HuH-7 (cell line): ENCODE measurements around the gene SBF2.
A peak's percentile ranks its signal among the peaks of the same experiment; 100 is the strongest.

Source experiments
- DNase-seq: peaks from one replicate; pipeline ENCODE4 v3.0.0; 2011; ENCODE audit warnings: low spot score

The SBF2 gene

DNA sequence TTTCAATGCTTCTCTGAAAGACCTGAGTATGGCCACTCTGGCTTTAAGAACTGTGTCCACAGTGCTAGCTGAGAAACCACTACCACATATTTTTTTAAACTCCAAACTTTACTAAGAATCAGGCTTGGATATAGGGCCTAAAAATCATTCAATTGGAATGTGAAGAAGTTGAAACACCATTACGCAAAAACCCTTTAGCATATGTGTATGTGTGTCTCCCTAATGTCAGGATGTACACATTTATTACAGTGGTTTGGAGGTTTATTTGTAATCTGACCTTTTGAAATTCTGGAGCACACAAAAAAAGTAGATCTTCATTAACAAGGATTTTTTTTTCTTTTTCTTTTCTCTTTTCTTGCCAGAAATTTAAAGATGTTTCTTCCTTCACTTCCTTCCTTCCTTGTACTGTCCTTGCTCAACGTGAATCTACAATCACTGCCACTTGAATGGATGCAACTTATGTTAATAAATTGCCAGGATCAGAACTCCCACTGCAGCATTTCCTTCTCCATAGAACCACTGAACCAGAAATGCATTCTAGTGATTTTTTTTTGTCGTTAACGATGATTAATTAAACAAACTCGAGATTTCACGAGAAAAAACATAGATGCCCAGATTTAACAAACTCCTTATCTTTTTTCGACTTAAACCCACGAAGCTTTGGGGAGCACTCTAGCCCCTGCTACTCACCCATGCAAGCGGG is 7.8 kb upstream of the SBF2 start:
- DNase-seq, result no peak

DNA sequence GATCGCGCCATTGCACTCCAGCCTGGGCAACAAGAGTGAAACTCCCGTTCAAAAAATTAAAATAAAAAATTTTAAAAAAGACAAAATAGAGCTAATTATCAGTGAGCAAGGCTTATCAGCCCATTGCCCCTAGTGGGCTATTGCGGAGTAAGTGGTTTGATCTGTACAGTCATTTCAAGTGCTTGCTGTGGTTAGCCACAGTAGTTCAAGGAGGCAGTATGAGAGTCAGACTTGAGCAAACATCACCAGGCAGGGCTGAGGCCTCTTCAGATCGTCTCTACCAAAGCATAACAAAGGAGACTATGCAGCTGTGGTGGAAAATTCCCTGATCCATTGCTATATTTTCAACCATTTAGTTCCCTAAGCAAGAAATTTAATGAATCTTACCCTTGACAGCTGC is 4.3 kb upstream of the SBF2 start:
- peak; percentile 29 for DNase-seq

DNA sequence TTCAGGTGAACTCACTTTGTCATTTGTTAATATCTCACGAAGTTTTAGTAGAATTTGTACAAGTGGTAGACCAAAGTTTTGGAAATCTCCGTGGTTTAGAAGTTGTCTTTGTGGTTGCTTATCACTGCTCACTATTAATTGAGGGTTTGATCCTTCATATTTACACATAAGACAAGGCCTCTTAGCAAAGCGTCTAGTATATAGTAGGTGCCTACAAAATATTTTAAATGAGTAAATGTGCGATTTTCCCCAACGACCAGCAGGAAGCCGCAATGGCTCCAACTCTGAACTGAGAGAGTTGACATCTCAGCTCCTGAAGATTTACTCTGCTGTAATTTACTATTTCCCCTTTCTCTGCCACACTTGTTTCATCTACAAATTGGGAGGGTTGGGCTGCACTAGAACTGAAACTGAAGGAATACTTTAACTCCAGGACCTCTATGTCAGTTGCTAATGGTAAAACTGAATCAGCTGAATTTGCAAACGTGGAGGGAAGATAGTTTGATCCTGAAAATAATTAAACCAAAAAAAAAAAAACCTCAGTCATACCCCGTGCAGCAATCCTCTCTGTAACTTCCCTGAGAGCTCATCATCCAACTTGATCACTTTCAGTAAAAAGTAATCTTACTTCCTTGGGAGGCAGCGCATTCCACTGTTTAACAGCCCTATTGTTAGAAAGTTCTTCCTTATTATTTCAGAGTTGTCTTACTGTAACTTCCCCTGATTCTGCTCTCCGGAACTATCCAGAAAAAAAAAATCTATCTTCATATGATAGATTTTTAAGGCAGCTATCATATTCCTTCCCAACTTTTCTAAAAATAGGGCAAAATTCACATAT is 1.3 kb upstream of the SBF2 start:
- DNase-seq, result no peak

DNA sequence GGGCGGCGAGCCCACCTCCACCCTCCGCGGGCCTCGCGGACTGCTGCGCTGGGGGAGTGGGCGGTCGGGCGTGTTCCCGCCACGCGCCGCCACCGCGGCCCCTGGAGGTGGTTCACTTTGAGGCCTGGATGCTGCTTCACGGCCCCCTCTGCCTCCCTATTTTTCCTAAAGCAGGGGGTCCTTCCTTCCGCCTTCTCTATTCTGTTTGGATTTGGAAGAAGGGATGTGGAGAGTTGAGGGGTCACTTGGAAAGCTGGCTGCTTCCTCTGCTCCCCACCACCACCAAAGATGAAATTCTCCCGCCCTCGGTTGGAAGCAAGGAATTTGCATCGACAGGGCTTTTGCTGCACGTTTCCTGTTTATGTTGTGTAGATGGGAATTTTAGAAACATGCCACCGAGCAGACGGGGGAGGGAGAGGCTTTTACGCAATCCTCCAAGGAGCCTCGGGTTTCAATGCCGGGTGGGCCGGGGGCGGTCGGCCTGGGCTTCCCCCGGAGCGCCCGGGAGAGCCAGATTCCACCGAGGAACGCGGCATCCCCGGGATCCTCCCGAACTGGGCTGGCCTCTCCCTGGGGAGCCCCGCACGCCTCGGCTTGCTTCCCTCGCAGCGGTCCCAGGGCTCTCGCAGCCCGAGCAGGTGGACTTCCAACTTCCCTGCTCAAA is 403 bp upstream of the SBF2 start:
- peak; percentile 58 for DNase-seq

DNA sequence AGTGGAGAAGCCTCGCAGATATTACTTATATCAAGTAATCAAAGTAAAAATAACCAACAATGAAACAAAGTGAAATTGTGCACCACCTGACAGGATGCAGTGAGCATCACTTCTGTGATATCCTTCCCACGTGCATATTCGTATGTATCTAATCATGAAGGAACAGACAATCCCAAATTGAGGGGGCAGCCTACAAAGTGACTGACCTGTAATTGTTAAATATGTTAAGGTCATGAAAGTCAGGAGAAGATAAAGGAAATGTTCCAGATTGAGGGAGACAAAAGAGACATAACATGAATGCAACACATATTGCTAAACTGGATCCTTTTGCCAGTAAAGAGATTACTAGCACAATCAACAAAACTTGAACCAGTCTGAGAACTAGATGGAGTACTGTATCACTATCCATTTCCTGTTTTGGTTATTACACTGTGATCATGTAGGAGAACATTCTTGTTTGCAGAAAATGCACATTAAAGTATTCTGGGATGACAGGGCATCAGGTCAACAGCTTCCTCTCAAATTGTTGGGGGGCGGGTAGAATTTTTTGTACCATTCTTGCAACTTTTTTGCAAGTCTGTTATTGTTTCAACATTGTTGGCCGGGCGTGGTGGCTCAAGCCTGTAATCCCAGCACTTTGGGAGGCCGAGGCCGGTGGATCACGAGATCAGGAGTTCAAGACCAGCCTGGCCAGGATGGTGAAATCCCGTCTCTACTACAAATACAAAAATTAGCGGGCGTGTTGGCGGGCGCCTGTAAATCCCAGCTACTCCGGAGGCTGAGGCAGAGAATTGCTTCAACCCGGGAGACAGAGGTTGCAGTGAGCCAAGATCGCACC is 2.0 kb downstream of the SBF2 start:
- no peak for DNase-seq

DNA sequence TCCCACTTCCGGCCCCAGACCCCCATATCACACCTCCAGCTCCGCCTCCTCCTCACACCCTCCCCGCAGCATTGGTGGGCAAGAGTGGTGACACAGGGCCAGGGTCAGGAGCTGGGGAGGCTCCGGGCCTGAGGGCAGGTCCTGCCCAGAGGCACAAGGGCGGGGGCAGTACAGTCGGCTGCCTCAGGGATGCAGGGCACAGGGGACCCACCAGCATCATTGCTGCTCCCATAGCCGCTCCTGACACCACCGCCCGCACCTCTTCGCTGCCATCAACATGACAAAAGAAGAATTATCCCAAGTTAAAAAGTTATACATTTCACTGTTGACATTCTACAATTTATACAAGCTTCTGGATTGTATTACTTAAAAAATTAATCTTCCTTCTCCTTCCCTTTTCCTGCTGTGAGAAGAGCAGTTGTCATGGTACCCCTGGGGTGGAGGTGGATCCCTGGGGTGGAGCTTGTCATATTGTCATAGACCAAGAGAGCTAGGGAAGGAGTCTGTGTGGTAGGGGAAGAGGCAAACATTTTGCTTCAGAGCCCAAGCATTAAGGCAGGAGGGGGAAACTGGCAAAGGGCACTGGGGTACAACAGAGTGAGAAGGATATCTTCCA is 4.1 kb downstream of the SBF2 start:
- no peak for DNase-seq

DNA sequence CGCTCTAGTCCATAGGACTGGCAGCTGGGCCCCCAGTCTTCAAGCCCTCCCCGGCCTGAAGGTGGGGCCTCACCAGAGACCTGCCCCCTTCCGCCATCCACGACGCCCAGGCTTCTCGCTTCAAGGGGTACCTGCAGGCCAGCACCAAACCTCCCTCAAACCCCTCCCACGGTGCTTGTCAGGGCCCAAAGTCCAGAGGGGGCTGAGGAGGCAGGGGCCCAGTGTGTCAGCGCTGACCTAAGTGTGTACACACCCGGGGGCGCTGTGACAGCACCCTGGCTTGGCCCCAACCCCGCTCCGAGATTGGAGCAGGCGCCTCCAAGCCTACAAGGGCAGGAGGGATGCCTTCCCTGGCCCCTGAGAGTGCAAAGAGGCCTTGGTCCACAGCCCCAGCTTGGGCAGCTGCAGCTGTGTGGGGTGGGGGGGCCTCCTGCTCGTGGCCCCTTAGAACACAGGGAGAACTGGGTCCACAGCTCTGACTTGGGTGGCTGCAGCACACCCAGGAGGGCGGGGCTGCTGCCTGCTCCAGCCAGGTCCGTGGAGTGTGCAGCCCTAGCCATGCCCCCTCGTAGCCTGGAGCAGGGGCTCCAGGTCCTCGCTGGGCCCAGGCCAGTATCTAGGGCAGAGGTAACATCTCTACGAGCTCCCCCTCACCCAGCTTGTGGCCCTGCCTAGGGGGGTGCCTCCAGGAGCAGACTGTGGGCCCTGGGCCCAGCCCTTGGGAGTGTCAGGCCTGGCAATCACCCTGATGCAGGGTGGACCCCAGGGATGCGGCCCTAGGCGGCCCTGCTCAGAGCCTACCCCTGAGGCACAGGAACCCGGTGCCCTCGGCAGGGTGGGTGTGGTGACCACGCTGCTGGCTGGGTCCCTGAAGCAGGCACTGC is 4.9 kb downstream of the SBF2 start:
- DNase-seq, result peak; percentile 28

DNA sequence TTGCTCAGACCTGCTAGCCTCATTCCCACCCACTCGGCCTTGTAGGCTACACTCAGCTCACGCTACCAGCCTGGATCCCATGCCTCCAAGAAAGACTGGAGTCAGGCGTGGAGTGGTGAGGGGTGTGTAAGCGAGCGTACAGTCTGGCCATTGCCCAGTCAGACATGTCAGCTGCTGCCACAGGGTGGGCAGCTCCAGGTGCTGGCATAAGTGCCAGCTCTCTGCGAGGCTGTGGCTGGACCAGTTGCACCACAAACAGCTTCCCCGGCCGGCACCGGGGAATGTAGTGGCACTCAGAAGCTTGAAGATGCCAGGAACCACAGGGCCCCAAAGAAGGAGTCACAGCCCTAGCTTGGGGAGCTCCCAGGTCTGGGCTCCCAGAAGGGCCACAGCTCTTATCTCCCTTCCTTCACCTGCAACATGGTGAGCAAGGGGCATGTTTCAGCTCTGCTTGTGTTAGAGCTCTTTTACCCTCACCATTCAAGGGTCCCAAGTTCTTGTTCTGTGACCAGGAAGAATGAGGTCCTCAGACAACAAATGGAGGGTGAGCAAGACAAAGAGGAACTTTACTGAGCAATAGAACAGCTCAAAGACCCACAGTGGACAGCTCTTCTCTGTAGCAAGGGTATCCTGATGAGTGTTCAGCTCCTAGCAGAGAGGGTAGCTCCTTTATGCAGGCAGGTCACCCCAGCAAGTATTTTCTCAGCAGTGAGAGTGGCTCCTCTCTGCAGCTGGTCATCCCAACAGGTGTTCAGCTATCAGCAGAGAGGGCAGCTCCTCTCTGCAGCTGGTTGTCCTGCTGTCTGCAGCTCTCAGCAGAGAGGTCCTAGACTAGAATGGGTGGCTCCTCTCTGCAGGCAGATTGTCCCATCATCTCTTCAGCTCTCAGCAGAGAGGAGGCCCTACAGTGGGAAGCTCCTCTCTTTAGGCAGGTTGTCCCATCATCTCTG is 6.0 kb downstream of the SBF2 start:
- no peak for DNase-seq

DNA sequence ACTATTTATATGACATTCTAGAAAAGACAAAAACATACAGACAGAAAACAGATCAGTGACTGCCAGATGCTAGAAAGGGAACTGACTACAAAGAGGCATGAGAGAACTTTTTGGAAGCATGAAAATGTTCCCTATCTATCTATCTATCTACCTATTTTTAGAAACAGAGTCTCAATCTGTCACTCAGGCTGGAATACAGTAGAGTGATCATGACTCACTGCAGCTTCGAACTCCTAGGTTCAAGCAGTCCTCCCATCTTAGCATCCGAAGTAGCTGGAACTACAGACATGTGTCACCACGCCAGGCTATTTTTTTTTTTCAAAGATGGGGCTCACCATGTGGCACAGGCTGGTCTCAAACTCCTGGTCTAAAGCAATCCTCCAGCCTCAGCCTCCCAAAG is 6.9 kb downstream of the SBF2 start:
- no peak for DNase-seq

DNA sequence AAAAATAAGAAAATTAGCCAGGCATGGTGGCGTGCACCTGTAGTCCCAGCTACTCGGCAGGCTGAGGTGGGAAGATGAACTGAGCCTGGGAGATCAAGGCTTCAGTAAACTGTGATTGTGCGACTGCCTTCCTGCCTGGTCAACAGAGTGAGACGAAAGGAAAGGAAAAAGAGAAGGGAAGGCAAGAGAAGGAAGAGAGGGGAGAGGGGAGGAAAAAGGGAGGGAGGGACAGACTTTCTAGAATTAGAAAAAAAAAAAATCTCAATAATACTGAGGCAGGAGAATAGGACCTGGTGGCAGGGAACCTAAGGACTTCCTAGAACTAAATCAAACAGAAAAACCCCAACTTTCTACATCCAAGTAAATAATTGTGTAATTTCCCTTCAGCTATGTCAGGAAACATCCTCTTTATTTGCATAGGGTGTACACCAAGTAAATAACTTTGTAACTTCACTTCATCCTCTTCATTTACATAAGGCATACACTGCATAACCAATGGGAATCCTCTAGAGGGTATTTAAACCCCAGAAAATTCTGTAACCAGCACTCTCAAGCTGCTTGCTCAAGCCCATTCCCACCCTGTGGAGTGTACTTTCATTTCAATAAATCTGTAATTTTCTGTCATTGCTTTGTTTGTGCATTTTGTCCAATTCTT is 8.7 kb downstream of the SBF2 start:
- no peak for DNase-seq

DNA sequence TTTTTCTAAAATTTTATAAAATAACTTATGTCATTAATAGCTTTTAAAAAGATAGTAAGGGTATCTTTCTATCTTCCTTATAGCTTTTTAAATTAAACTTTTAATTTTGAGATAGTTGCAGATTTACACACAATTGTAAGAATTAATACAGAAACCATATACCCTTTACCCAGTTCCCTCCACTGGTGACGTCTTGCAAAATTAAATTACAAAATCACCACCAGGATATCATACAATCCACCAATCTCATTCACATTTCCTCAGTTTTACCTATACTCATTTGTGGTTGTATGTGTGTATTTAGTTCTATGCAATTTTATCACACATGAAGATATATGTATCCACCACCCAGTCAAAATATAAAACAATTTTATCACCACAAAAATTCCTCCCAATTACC is 10.0 kb downstream of the SBF2 start:
- DNase-seq, result no peak

DNA sequence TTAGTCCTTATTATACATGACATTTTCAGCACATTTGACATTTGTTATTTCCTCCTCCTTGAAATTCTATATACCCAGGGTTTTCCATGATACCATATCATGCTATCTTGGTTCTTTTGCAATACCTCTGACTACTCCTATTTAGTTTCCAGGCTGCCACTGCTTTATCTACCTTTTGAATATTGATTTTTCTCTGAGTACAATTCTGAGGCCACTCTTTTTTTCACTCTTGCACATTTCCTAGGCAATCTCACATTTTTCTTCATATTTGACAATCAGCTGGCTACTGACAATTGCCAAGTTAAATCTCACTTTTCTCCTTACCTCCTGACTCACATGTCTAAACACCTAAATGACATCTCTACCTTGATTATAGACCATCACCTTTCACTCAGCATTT is 11.9 kb downstream of the SBF2 start:
- DNase-seq, result peak; percentile 42

DNA sequence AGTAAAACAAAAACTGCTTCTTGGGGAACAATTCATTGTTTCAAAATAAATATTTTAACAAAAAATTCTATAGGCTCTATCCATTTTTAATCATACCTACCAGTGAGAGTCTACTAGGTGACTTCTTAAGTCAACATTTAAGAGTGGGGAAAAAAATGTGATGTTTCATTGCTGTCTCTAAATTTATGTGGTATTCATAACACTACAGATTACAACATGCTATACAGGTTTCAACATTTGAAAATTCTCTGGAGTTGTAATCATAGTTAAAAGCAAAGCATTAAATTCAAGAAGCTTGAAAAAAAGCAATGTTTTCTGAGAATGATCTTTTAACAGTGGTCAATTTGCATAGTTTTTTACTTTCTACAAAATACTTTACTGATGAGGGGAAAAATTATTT is 18.3 kb downstream of the SBF2 start:
- DNase-seq, result no peak

DNA sequence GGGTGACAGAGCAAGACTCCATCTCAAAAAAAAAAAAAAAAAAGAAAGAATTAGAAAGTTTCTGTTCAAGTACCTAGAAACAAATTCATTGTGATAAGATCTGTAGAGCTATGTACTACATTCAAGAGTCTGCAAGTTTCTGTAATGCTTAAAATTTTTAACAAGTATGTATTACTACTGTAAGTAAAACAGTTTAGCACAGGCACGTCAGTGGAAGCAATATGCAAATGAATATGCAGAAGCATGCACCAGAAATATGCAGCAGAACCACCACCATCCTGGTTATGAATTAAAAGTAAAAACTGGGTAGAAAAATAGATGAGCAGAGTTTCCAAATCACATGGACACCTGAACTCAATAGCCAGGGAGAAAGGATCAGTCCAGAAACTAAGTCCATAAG is 19.3 kb downstream of the SBF2 start:
- no peak for DNase-seq

DNA sequence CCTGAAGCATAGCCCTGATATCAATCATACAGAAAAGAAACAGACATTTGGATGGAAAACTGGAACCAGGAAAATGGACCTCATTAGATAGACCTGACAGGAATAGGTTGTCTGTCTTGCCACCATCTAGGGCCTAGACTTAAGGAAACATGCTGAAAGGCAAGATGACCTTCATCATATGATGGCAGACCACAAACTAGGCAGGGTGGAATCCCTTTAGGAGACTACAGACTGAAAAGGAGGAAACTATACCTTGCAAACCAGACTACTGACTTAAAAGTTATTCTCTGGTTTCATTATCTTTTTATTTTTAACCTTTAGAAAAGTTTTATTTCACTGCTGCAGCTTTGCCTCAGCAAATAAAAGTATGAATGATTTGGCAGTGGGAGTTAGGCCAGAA is 20.3 kb downstream of the SBF2 start:
- DNase-seq, result no peak

DNA sequence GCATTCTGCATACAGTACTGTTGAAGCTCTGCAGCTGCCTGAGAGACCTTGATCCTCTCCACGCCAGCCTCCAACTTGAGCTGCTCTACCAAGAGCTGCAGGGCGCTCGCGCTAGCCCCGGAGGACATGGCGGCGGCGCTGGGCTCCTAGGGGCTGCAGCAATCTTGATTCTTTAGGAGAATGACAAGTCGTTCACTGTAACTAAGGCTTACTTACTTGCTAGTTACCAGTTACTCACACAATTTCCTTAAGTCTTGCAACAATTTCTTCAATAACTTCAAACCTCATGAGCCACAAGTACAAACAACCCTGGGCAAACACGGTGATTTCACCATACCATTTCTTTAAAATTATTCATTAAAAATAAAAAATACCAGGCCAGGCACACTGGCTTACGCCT is 21.9 kb downstream of the SBF2 start:
- DNase-seq, result no peak

DNA sequence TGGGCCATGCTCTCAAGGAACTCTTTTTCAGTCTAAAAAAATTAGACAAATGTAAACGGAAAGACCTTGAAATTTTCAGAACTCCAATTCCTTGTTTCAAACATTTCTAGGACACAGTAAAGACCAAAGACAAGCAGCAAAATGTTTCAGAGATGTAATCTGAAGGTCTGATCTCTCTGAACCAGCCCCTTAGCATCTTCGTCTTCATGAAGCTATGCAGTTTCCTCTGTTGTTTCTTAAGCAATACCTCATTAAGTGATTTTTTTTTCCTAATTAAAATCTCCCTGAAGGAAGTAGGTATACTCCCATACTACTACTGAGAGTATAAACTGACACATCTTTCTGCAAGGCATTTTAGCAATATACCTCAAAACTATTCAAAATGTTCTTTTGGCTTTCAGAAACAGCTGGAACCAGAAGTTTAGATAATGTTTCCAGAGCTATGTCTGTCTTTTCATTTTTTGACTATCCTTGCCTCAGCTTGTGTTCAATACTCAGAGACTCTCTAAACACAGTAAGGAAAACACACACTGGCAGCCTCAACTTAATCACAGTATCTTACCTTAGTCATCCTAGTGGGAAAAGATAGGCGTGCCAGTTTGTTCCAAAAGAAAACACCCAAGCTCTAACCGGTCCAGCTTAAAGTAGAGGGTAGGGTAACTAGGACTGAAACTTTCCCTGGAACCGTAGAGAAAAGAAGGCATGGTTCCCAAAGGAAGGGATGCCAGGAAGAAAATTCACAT is 25.1 kb downstream of the SBF2 start:
- no peak for DNase-seq

DNA sequence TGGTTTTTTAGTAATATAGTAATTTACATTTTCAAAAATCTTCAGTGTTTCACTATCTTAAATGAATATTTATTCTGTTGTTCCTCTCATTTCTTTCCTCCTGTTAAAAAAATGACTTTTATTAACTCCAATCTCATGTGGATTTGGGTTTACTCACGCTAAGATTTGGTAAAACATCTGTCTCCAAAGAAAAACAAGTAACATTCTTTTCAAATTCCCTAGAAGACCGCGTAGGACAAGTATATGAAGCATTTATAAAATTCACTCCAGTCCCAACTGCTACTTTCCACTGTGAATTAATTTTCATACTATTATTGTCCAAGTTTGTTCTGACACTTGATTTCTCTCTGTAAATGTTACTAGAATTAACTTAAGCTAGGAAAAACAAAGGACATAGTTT is 26.2 kb downstream of the SBF2 start:
- DNase-seq, result no peak
